Muscle of leg (tissue), 11 donors: ENCODE results near the gene SYNDIG1. TPM values are rescaled to one million over a fixed set of nuclear protein-coding genes. Genes with fewer than 3 reads are reported as not detected.
A peak's percentile ranks its signal among the peaks of the same experiment; 100 is the strongest.

Source experiments
- DNase-seq: peaks from one replicate; pipeline ENCODE4 v3.0.0; 2013
- H3K27ac ChIP-seq: one replicate; pipeline ENCODE4 v1.5.1; 2013; ENCODE audit warnings: mild to moderate bottlenecking, low read length, control low read depth
- H3K27me3 ChIP-seq: one replicate; pipeline ENCODE4 v1.6.1; 2013; ENCODE audit warnings: low read length; ENCODE audit not compliant: control insufficient read depth, insufficient read depth
- H3K36me3 ChIP-seq: one replicate; pipeline ENCODE4 v1.6.1; 2013; ENCODE audit warnings: low read length; ENCODE audit not compliant: control insufficient read depth, insufficient read depth
- H3K4me1 ChIP-seq: one replicate; pipeline ENCODE4 v1.6.1; 2013; ENCODE audit warnings: low read length; ENCODE audit not compliant: control insufficient read depth, insufficient read depth
- H3K4me3 ChIP-seq: one replicate; pipeline ENCODE4 v1.5.1; 2013; ENCODE audit warnings: low read length, control low read depth
- H3K9me3 ChIP-seq: replicated peaks from 2 replicates; pipeline ENCODE4 v1.6.1; 2013; ENCODE audit warnings: low read depth, low read length; ENCODE audit not compliant: control insufficient read depth
- WGBS: methylation state at CpG from one replicate; pipeline ENCODE4 v1.1.5; 2013; ENCODE audit warnings: missing lambda C conversion rate; ENCODE audit not compliant: insufficient coverage; 5-methylcytosine and 5-hydroxymethylcytosine counted together
- polyA plus RNA-seq, 8 donors: library from polyadenylated mRNA; unstranded; fragments of 120-200 nt; gene quantifications; one replicate each; pipeline versions ENCODE4 v1.2.1 to v1.2.3, GENCODE V29; 2013; ENCODE audit warnings: inconsistent platforms in 1 of 8, low replicate concordance in 1 of 8; ENCODE audit not compliant: insufficient read length in 8 of 8, insufficient read depth in 1 of 8
- total RNA-seq: library from RNA; stranded (reverse); fragments of 120-200 nt; gene quantifications from one replicate; pipeline ENCODE4 v1.2.4, GENCODE V29; 2013

The SYNDIG1 gene
- total and polyA plus RNA-seq, 9 donors, result 2.5 to 5.3 (median 4.3) TPM

GRCh38 chr20:24573557-24573956, 104.1 kb downstream of the SYNDIG1 start:
- Histone ChIP-seq H3K36me3 (no peaks in the 10 kb centered on the region), H3K27ac (no peak overlapping the region), H3K27me3 (no peaks in the 10 kb centered on the region), H3K4me1 (no peaks in the 10 kb centered on the region), H3K4me3 (no peak overlapping the region), H3K9me3 (no peaks in the 10 kb centered on the region)
- no peak for DNase-seq
- WGBS, result 94% methylated on average over 6 of the region's 6 CpGs

- no peak overlapping the region for H3K4me3 ChIP-seq
- DNase-seq, result no peak
- WGBS, result no CpG with 5 or more reads among the region's 2 CpGs
- no peaks in the 10 kb centered on the region for H3K9me3 ChIP-seq
- H3K4me1 ChIP-seq, result no peaks in the 10 kb centered on the region
- H3K27ac ChIP-seq, result no peak overlapping the region
- no peaks in the 10 kb centered on the region for H3K27me3 ChIP-seq
- H3K36me3 ChIP-seq, result no peaks in the 10 kb centered on the region
These were observed 104.9 kb downstream of the SYNDIG1 start for GRCh38 chr20:24574307-24574706.

GRCh38 chr20:24574797-24575196, 105.4 kb downstream of the SYNDIG1 start:
- no peaks in the 10 kb centered on the region for H3K4me1 ChIP-seq
- WGBS, result 74% methylated on average over 3 of the region's 5 CpGs
- H3K4me3 ChIP-seq, result no peak overlapping the region
- no peak overlapping the region for H3K27ac ChIP-seq
- no peaks in the 10 kb centered on the region for H3K9me3 ChIP-seq
- no peaks in the 10 kb centered on the region for H3K36me3 ChIP-seq
- no peaks in the 10 kb centered on the region for H3K27me3 ChIP-seq
- no peak for DNase-seq

GRCh38 chr20:24575811-24576210, 106.4 kb downstream of the SYNDIG1 start:
- Histone ChIP-seq H3K4me1 (no peaks in the 10 kb centered on the region), H3K27ac (no peak overlapping the region), H3K4me3 (no peak overlapping the region), H3K9me3 (no peaks in the 10 kb centered on the region), H3K27me3 (no peaks in the 10 kb centered on the region), H3K36me3 (no peaks in the 10 kb centered on the region)
- DNase-seq, result no peak
- WGBS, result 74% methylated on average over 4 of the region's 4 CpGs

GRCh38 chr20:24576447-24576846, 107.0 kb downstream of the SYNDIG1 start:
- Histone ChIP-seq H3K9me3 (no peaks in the 10 kb centered on the region), H3K27me3 (no peaks in the 10 kb centered on the region), H3K4me1 (no peaks in the 10 kb centered on the region), H3K27ac (no peak overlapping the region), H3K4me3 (no peak overlapping the region), H3K36me3 (no peaks in the 10 kb centered on the region)
- 76% methylated on average over 8 of the region's 11 CpGs for WGBS
- DNase-seq, result no peak

- WGBS, result 72% methylated on average over 7 of the region's 10 CpGs
- H3K9me3 ChIP-seq, result no peaks in the 10 kb centered on the region
- H3K27me3 ChIP-seq, result no peaks in the 10 kb centered on the region
- no peaks in the 10 kb centered on the region for H3K36me3 ChIP-seq
- no peak overlapping the region for H3K27ac ChIP-seq
- H3K4me3 ChIP-seq, result no peak overlapping the region
- DNase-seq, result no peak
- no peaks in the 10 kb centered on the region for H3K4me1 ChIP-seq
These were observed 108.0 kb downstream of the SYNDIG1 start for GRCh38 chr20:24577271-24577909.

GRCh38 chr20:24578567-24579415, 109.4 kb downstream of the SYNDIG1 start:
- no peak overlapping the region for H3K4me3 ChIP-seq
- no peaks in the 10 kb centered on the region for H3K27me3 ChIP-seq
- no peaks in the 10 kb centered on the region for H3K9me3 ChIP-seq
- no peaks in the 10 kb centered on the region for H3K36me3 ChIP-seq
- H3K4me1 ChIP-seq, result no peaks in the 10 kb centered on the region
- no peak for DNase-seq
- no peak overlapping the region for H3K27ac ChIP-seq
- 79% methylated on average over 13 of the region's 19 CpGs for WGBS

- Histone ChIP-seq H3K4me1 (no peaks in the 10 kb centered on the region), H3K36me3 (no peaks in the 10 kb centered on the region), H3K27me3 (no peaks in the 10 kb centered on the region), H3K9me3 (no peaks in the 10 kb centered on the region), H3K4me3 (no peak overlapping the region), H3K27ac (no peak overlapping the region)
- no peak for DNase-seq
- WGBS, result 83% methylated on average over 9 of the region's 10 CpGs
These were observed 110.0 kb downstream of the SYNDIG1 start for GRCh38 chr20:24579475-24579874.

- DNase-seq, result peak; percentile 10
- WGBS, result 100% methylated on average over 1 of the region's 8 CpGs
These were observed 110.6 kb downstream of the SYNDIG1 start for GRCh38 chr20:24580006-24580405.

GRCh38 chr20:24580855-24581254, 111.4 kb downstream of the SYNDIG1 start:
- Histone ChIP-seq H3K4me3 (no peak overlapping the region), H3K27ac (no peak overlapping the region), H3K36me3 (no peaks in the 10 kb centered on the region), H3K4me1 (no peaks in the 10 kb centered on the region), H3K27me3 (no peaks in the 10 kb centered on the region), H3K9me3 (no peaks in the 10 kb centered on the region)
- WGBS, result no CpG with 5 or more reads among the region's 10 CpGs
- no peak for DNase-seq

More at GRCh38 chr20:24580006-24580405, 110.6 kb downstream of the SYNDIG1 start:
- Histone ChIP-seq H3K27ac (no peak overlapping the region), H3K4me1 (no peaks in the 10 kb centered on the region), H3K27me3 (no peaks in the 10 kb centered on the region), H3K36me3 (no peaks in the 10 kb centered on the region), H3K9me3 (no peaks in the 10 kb centered on the region), H3K4me3 (no peak overlapping the region)
